OCI-LY7 (cell line): Measurements from ENCODE around the gene SPSB2. TPM values are rescaled to one million over a fixed set of nuclear protein-coding genes. Genes with fewer than 3 reads are reported as not detected.

Experiments
- BruUV-seq: library from RNA; stranded (reverse); fragments of 400-500 nt; replicated peaks from 2 replicates; lab custom pipeline; 2021; lab: Mats Ljungman, UMichigan
- CTCF ChIA-PET: fragments of 300-600 bp; sonication (Branson Sonifier 250); formaldehyde crosslinking; loops from one replicate; lab custom pipeline; 2022; ENCODE audit warnings: antibody characterized with exemption; ENCODE audit not compliant: unreplicated experiment; lab: Charles Lee
- POLR2A ChIA-PET: fragments of 300-600 bp; sonication (Branson Sonifier 250); formaldehyde crosslinking; loops from one replicate; lab custom pipeline; 2022; ENCODE audit warnings: antibody characterized with exemption; lab: Charles Lee
- DNase-seq: peaks from one replicate; pipeline ENCODE4 v3.0.0-alpha.2; 2015; ENCODE audit warnings: low spot score
- H2AFZ ChIP-seq: fragments of 200-600 bp; sonication (generic), shearing (Covaris generic); 2 replicates; pipeline ENCODE4 v1.6.1; 2014; ENCODE audit warnings: mild to moderate bottlenecking, antibody characterized with exemption, low read length, moderate library complexity
- H3K27ac ChIP-seq: fragments of 200-600 bp; sonication (generic); 2 replicates; pipeline ENCODE4 v1.5.1; 2014; ENCODE audit warnings: mixed run types, low read depth, mild to moderate bottlenecking, moderate library complexity, low read length, inconsistent platforms; ENCODE audit not compliant: poor library complexity, severe bottlenecking
- H3K36me3 ChIP-seq: fragments of 200-600 bp; sonication (generic); 2 replicates; pipeline ENCODE4 v1.6.1; 2014; ENCODE audit warnings: mild to moderate bottlenecking, antibody characterized with exemption, low read length, moderate library complexity, mixed read lengths; ENCODE audit not compliant: insufficient read depth
- H3K4me1 ChIP-seq: fragments of 200-600 bp; sonication (generic); 2 replicates; pipeline ENCODE4 v1.5.1; 2014; ENCODE audit warnings: mild to moderate bottlenecking, low read length; ENCODE audit not compliant: insufficient read depth, poor library complexity, severe bottlenecking
- H3K4me2 ChIP-seq: fragments of 200-600 bp; sonication (generic); 2 replicates; pipeline ENCODE4 v1.6.1; 2014; ENCODE audit warnings: mild to moderate bottlenecking, low read length
- H3K4me3 ChIP-seq: fragments of 200-600 bp; sonication (generic); 2 replicates; pipeline ENCODE4 v1.5.1; 2014; ENCODE audit warnings: mild to moderate bottlenecking, low read depth, low read length; ENCODE audit not compliant: poor library complexity, severe bottlenecking
- H3K79me2 ChIP-seq: fragments of 200-600 bp; sonication (generic); 2 replicates; pipeline ENCODE4 v1.6.1; 2016; ENCODE audit warnings: low read depth, mild to moderate bottlenecking, low read length, moderate library complexity, mixed read lengths; ENCODE audit not compliant: insufficient read depth
- H3K9me2 ChIP-seq: fragments of 200-600 bp; sonication (generic); 2 replicates; pipeline ENCODE4 v1.6.1; 2016; ENCODE audit warnings: mild to moderate bottlenecking, low read length, mixed read lengths; ENCODE audit not compliant: insufficient read depth
- H3K9me3 ChIP-seq: fragments of 200-600 bp; sonication (generic); 2 replicates; pipeline ENCODE4 v1.6.1; 2014; ENCODE audit warnings: mild to moderate bottlenecking, mixed run types, low read length, mixed read lengths
- H4K20me1 ChIP-seq: fragments of 200-600 bp; sonication (generic); 2 replicates; pipeline ENCODE4 v1.6.1; 2014; ENCODE audit warnings: mild to moderate bottlenecking, antibody characterized with exemption, low read length, moderate library complexity, mixed read lengths; ENCODE audit not compliant: insufficient read depth
- EZH2phosphoT487 ChIP-seq: fragments of 200-600 bp; sonication (generic); IDR thresholded peaks from 2 replicates; pipeline ENCODE4 v1.6.1; 2018; ENCODE audit warnings: low read depth, borderline replicate concordance, mild to moderate bottlenecking, mixed run types, antibody characterized with exemption, low read length, moderate library complexity, mixed read lengths
- intact Hi-C: fragments of 100-400 bp; cut with micrococcal nuclease; formaldehyde crosslinking; loops from one replicate; pipeline ENCODE4 v1.10.0; 2022; ENCODE audit not compliant: unreplicated experiment
- total RNA-seq, 2 experiments: library from RNA; depleted of rRNA in 1 of 2; stranded (reverse); fragments of >200 nt in 1 of 2; shearing (Covaris generic) in 1 of 2; gene quantifications; 2 replicates each; pipeline ENCODE4 v1.2.3, GENCODE V29; 2014 to 2022
- TF ChIP-seq, protein P1 (sequence below): fragments of 200-600 bp; sonication (generic); conservative IDR thresholded peaks from 2 replicates; pipeline ENCODE4 v1.5.1; 2014; ENCODE audit warnings: mild to moderate bottlenecking, antibody characterized with exemption, low read length, moderate library complexity, mixed read lengths

Gene SPSB2
- total RNA-seq, 2 experiments from 2014 or later: 8.3 to 8.5 TPM

- TF ChIP-seq, protein P1, sequence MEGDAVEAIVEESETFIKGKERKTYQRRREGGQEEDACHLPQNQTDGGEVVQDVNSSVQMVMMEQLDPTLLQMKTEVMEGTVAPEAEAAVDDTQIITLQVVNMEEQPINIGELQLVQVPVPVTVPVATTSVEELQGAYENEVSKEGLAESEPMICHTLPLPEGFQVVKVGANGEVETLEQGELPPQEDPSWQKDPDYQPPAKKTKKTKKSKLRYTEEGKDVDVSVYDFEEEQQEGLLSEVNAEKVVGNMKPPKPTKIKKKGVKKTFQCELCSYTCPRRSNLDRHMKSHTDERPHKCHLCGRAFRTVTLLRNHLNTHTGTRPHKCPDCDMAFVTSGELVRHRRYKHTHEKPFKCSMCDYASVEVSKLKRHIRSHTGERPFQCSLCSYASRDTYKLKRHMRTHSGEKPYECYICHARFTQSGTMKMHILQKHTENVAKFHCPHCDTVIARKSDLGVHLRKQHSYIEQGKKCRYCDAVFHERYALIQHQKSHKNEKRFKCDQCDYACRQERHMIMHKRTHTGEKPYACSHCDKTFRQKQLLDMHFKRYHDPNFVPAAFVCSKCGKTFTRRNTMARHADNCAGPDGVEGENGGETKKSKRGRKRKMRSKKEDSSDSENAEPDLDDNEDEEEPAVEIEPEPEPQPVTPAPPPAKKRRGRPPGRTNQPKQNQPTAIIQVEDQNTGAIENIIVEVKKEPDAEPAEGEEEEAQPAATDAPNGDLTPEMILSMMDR: no peak
- no peak for TF ChIP-seq EZH2phosphoT487
- Histone ChIP-seq H4K20me1 (no peaks in the 10 kb centered on the region), H3K4me3 (no peak overlapping the region), H3K27ac (no peak overlapping the region), H3K9me3 (no peaks in the 10 kb centered on the region), H3K9me2 (no peaks in the 10 kb centered on the region), H3K4me1 (peaks cover 23% of the 10 kb centered on the region), H3K36me3 (no peaks in the 10 kb centered on the region), H2AFZ (no peak overlapping the region), H3K4me2 (no peak overlapping the region), H3K79me2 (no peaks in the 10 kb centered on the region)
- DNase-seq: no peak
- BruUV-seq: no TSS peak
- intact Hi-C loops: no loop called here
- ChIA-PET POLR2A (interaction anchor here (0.6 to 2.0 kb wide), 3 partner anchors 16 to 303 kb away, joined by 3 to 7 read pairs (median 3); partner anchors contain the start of gene MLF2), CTCF (interaction anchor here (0.6 kb wide), 2 partner anchors 13 to 35 kb away, joined by 3 read pairs; partner anchors contain the start of gene GPR162)
Measured at GRCh38 chr12:6834254-6834653, 38.8 kb downstream of the SPSB2 start.

DNA sequence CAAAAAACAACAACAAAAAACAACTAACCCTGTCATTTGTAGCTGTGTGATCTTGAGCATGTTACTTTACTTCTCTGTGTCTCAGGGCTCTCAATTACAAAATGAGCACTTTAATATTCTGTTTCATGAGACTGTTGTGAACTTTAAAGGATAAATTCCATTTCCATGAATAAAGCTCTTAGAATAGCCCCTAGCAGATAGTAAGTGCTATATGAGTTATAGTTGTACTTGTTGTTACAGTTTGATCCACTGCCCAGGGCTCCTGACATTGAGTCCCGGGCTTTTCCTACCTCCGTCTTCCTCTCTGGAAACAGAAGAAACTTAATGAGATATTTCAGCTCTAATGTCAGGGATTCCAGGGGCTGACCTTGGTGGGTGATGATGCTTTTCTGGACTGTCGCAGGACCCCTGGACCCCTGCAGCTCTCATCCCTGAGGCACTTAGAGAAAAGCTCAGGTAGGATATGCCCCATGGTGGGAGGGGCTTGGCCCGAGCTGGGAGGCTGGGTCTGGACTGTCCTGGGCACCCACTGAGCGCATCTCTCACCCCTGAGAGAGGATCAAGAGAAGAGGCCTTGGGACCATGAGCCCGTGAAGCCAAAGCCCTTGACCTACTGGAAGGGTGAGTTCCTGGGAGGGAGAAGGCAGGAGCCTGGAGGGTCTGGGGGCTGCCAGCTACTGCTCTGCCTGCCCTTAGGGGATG is 39.8 kb downstream of the SPSB2 start:
- no peaks in the 10 kb centered on the region for H3K36me3 ChIP-seq
- no TSS peak for BruUV-seq
- POLR2A ChIA-PET: interaction anchor here (0.6 to 2.0 kb wide), 2 partner anchors 81 to 170 kb away, joined by 4 to 7 read pairs; partner anchors contain the start of gene MLF2
- H4K20me1 ChIP-seq: no peaks in the 10 kb centered on the region
- DNase-seq: no peak
- H3K9me2 ChIP-seq: no peaks in the 10 kb centered on the region
- no peaks in the 10 kb centered on the region for H3K79me2 ChIP-seq
- intact Hi-C loops: no loop called here
- TF ChIP-seq, protein P1: no peak
- TF ChIP-seq EZH2phosphoT487: no peak
- CTCF ChIA-PET: interaction anchor here (1.2 kb wide), 1 partner anchor 18 kb away, joined by 5 read pairs; the partner anchor contains the start of genes CDCA3 and USP5
- no peak overlapping the region for H3K27ac ChIP-seq
- no peak overlapping the region for H2AFZ ChIP-seq
- no peak overlapping the region for H3K4me3 ChIP-seq
- no peak overlapping the region for H3K4me2 ChIP-seq
- H3K4me1 ChIP-seq: peaks cover 22% of the 10 kb centered on the region
- H3K9me3 ChIP-seq: no peaks in the 10 kb centered on the region

DNA sequence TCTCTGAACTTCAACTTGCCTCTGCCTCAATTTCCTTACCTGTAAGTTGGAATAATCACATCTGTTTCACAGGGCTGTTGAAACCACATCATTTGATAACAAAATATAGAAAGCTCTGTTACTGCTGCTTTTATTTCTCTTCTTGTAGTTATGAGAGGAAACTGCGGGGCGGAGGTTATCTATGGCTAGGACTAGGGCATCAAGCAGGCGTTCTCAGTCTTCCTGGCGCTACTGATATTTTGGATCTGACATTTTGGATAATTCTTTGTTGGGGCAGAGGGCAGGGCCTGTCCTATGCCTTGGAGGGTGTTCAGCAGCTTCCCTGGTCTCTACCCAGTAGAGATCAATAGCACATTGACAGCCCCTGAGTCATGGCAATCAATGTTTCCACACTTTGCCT is 41.0 kb downstream of the SPSB2 start:
- H3K4me2 ChIP-seq: no peak overlapping the region
- intact Hi-C loops: no loop called here
- H3K9me3 ChIP-seq: no peaks in the 10 kb centered on the region
- H3K79me2 ChIP-seq: no peaks in the 10 kb centered on the region
- no peak overlapping the region for H3K27ac ChIP-seq
- TF ChIP-seq EZH2phosphoT487: no peak
- TF ChIP-seq, protein P1: no peak
- H2AFZ ChIP-seq: no peak overlapping the region
- peaks cover 26% of the 10 kb centered on the region for H3K4me1 ChIP-seq
- no peak overlapping the region for H3K4me3 ChIP-seq
- DNase-seq: no peak
- no peaks in the 10 kb centered on the region for H3K9me2 ChIP-seq
- no peaks in the 10 kb centered on the region for H4K20me1 ChIP-seq
- CTCF ChIA-PET: no interaction called here
- no TSS peak for BruUV-seq
- no peaks in the 10 kb centered on the region for H3K36me3 ChIP-seq
- POLR2A ChIA-PET: interaction anchor here (0.9 kb wide), 1 partner anchor 9 kb away, joined by 5 read pairs; no protein-coding TSS in a partner anchor
